SK-N-MC (cell line): ENCODE measurements around the gene CFD.
"Not testable (repeated sequence)": the region's sequence is repeated elsewhere in the genome, so short reads cannot be mapped to it uniquely, and the experiment has no call there.

Source experiments
- DNase-seq: peaks from one replicate; pipeline ENCODE4 v3.0.0-alpha.2; 2011; ENCODE audit warnings: low read depth, low spot score
- H3K27ac ChIP-seq: fragments of 200-600 bp; sonication (generic); 2 replicates; pipeline ENCODE4 v1.5.1; 2016; ENCODE audit warnings: mixed run types
- H3K36me3 ChIP-seq: fragments of 200-600 bp; sonication (generic); 2 replicates; pipeline ENCODE4 v1.6.1; 2017; ENCODE audit warnings: antibody characterized with exemption, low read length, mixed read lengths; ENCODE audit not compliant: insufficient read depth
- H3K4me3 ChIP-seq: fragments of 200-600 bp; sonication (generic); 2 replicates; pipeline ENCODE4 v1.5.1; 2016
- H3K9ac ChIP-seq: fragments of 200-600 bp; sonication (generic); 2 replicates; pipeline ENCODE4 v1.8.0; 2017; ENCODE audit warnings: mixed run types, mixed read lengths; ENCODE audit not compliant: insufficient read length
- H3K9me3 ChIP-seq: fragments of 200-600 bp; sonication (generic); 2 replicates; pipeline ENCODE4 v1.6.1; 2017; ENCODE audit warnings: low read depth, mild to moderate bottlenecking, antibody characterized with exemption, low read length, moderate library complexity, mixed read lengths
- EZH2 ChIP-seq: fragments of 200-600 bp; sonication (generic); IDR thresholded peaks from one replicate; pipeline ENCODE4 v1.6.1; 2017; ENCODE audit warnings: antibody characterized with exemption
- FOXP2 ChIP-seq: optimal IDR thresholded peaks from 2 replicates; pipeline ENCODE3; 2011; ENCODE audit warnings: mild to moderate bottlenecking, moderate library complexity; ENCODE audit not compliant: insufficient read depth; ENCODE audit errors: extremely low read length, control extremely low read depth
- POLR2AphosphoS5 ChIP-seq: IDR thresholded peaks from 2 replicates; pipeline ENCODE4 v1.6.1; 2012; ENCODE audit warnings: mild to moderate bottlenecking, low read depth, low read length, borderline replicate concordance

The CFD gene

GRCh38 chr19:888581-889385, 29.3 kb downstream of the CFD start:
- Histone ChIP-seq H3K9ac (no peak overlapping the region), H3K27ac (no peak overlapping the region), H3K9me3 (no peaks in the 10 kb centered on the region), H3K4me3 (no peak overlapping the region), H3K36me3 (peaks cover 37% of the 10 kb centered on the region; the same call in 1 of the 2 replicates)
- TF ChIP-seq FOXP2 (no peak), EZH2 (no peak), POLR2AphosphoS5 (no peak)
- DNase-seq, result no peak

GRCh38 chr19:889662-890295, 30.3 kb downstream of the CFD start:
- peaks cover 37% of the 10 kb centered on the region; the same call in 1 of the 2 replicates for H3K36me3 ChIP-seq

GRCh38 chr19:890831-891230, 31.4 kb downstream of the CFD start:
- H3K9me3 ChIP-seq, result no peaks in the 10 kb centered on the region
- H3K27ac ChIP-seq, result 0 out of 2 replicates have a peak overlapping the region, but pooled peaks have one; percentile 25
- DNase-seq, result no peak
- no peak overlapping the region for H3K9ac ChIP-seq
- no peak for TF ChIP-seq POLR2AphosphoS5
- TF ChIP-seq FOXP2, result no peak
- TF ChIP-seq EZH2, result no peak
- H3K36me3 ChIP-seq, result peaks cover 32% of the 10 kb centered on the region; the same call in 1 of the 2 replicates
- no peak overlapping the region for H3K4me3 ChIP-seq

More at GRCh38 chr19:889662-890295, 30.3 kb downstream of the CFD start:
- TF ChIP-seq EZH2 (no peak), FOXP2 (no peak), POLR2AphosphoS5 (no peak)
- Histone ChIP-seq H3K4me3 (no peak overlapping the region), H3K9ac (no peak overlapping the region), H3K9me3 (no peaks in the 10 kb centered on the region), H3K27ac (no peak overlapping the region)
- DNase-seq, result no peak

- 0 out of 2 replicates have a peak overlapping the region, but pooled peaks have one; percentile 99 for H3K27ac ChIP-seq
- H3K9me3 ChIP-seq, DNase-seq: not testable (repeated sequence)
- H3K4me3 ChIP-seq, result peak overlapping the region; percentile 97
- peaks cover 25% of the 10 kb centered on the region; the same call in 1 of the 2 replicates for H3K36me3 ChIP-seq
- peak overlapping the region; percentile 98 for H3K9ac ChIP-seq
These were observed 32.1 kb downstream of the CFD start for GRCh38 chr19:891421-892200.

GRCh38 chr19:892243-892893, 32.9 kb downstream of the CFD start:
- TF ChIP-seq EZH2 (no peak), POLR2AphosphoS5 (no peak), FOXP2 (no peak)
- peak overlapping the region; percentile 99 for H3K27ac ChIP-seq
- H3K9ac ChIP-seq, result peak overlapping the region; percentile 98
- peaks cover 17% of the 10 kb centered on the region; the same call in 1 of the 2 replicates for H3K36me3 ChIP-seq
- H3K4me3 ChIP-seq, result peak overlapping the region; percentile 97
- H3K9me3 ChIP-seq, result no peaks in the 10 kb centered on the region
- no peak for DNase-seq

- Histone ChIP-seq H3K9ac (peak within 1 kb of the TSS; percentile 98), H3K36me3 (peaks cover 17% of the 10 kb centered on the region; the same call in 1 of the 2 replicates), H3K4me3 (peak within 1 kb of the TSS; percentile 97), H3K27ac (peak within 1 kb of the TSS; percentile 99), H3K9me3 (no peaks in the 10 kb centered on the region)
- TF ChIP-seq EZH2, result no peak
- peak; percentile 80; the same call in 1 of the 2 replicates for TF ChIP-seq POLR2AphosphoS5
- TF ChIP-seq FOXP2, result no peak
- peak; percentile 91 for DNase-seq
These were observed 33.6 kb downstream of the CFD start, which contains the start of the genes MED16 and RNU6-9 for GRCh38 chr19:892894-893689. MED16 (minus strand) TSS chr19:893187; CDS start chr19:891131, 2,056 bp downstream. RNU6-9 (plus strand) TSS chr19:893484.

- DNase-seq, result no peak
- Histone ChIP-seq H3K9ac (no peak overlapping the region), H3K4me3 (no peak overlapping the region), H3K36me3 (no peaks in the 10 kb centered on the region; the same call in 1 of the 2 replicates), H3K9me3 (no peaks in the 10 kb centered on the region), H3K27ac (no peak overlapping the region)
- no peak for TF ChIP-seq EZH2
- TF ChIP-seq FOXP2, result no peak
- TF ChIP-seq POLR2AphosphoS5, result no peak
These were observed 37.0 kb downstream of the CFD start for GRCh38 chr19:896434-896833.
